Activated T-cell treated with anti-CD3 and anti-CD28 coated beads for 24 hours (primary cell): ENCODE results near the gene ZFP64.
"Not testable (repeated sequence)": the region's sequence is repeated elsewhere in the genome, so short reads cannot be mapped to it uniquely, and the experiment has no call there.

ENCODE experiments used
- DNase-seq: peaks from one replicate; pipeline ENCODE4 v3.0.0-alpha.2; 2020; ENCODE audit warnings: low read depth

The ZFP64 gene

GRCh38 chr20:52201395-52201794 is 9.8 kb upstream of the ZFP64 start:
- no peak for DNase-seq

- DNase-seq, result no peak
Measured at GRCh38 chr20:52200870-52201269, 9.3 kb upstream of the ZFP64 start.

GRCh38 chr20:52196845-52197244 is 5.3 kb upstream of the ZFP64 start:
- DNase-seq, result no peak

GRCh38 chr20:52193886-52194545 is 2.4 kb upstream of the ZFP64 start:
- DNase-seq, result no peak

GRCh38 chr20:52193133-52193532 is 1.6 kb upstream of the ZFP64 start:
- DNase-seq, result no peak

GRCh38 chr20:52192719-52193007 is 1.1 kb upstream of the ZFP64 start:
- not testable (repeated sequence) for DNase-seq

GRCh38 chr20:52191916-52192718 is 538 bp upstream of the ZFP64 start:
- no peak for DNase-seq

GRCh38 chr20:52190437-52191131 is 995 bp downstream of the ZFP64 start:
- DNase-seq, result peak; percentile 7

GRCh38 chr20:52181766-52182165 is 9.8 kb downstream of the ZFP64 start:
- DNase-seq, result no peak

GRCh38 chr20:52180180-52180840 is 11.3 kb downstream of the ZFP64 start:
- no peak for DNase-seq

- no peak for DNase-seq
Measured at GRCh38 chr20:52179331-52180179, 12.0 kb downstream of the ZFP64 start.

GRCh38 chr20:52178691-52179090 is 12.9 kb downstream of the ZFP64 start:
- no peak for DNase-seq

- DNase-seq, result no peak
Measured at GRCh38 chr20:52175840-52176239, 15.7 kb downstream of the ZFP64 start.

GRCh38 chr20:52172392-52173047 is 19.1 kb downstream of the ZFP64 start:
- no peak for DNase-seq

GRCh38 chr20:52171025-52171424 is 20.6 kb downstream of the ZFP64 start:
- DNase-seq, result no peak

GRCh38 chr20:52168116-52168515 is 23.5 kb downstream of the ZFP64 start:
- DNase-seq, result no peak

GRCh38 chr20:52167232-52167840 is 24.2 kb downstream of the ZFP64 start:
- DNase-seq, result no peak

- no peak for DNase-seq
Measured at GRCh38 chr20:52166150-52166549, 25.4 kb downstream of the ZFP64 start.

GRCh38 chr20:52160621-52161204 is 30.9 kb downstream of the ZFP64 start:
- DNase-seq, result no peak

GRCh38 chr20:52160049-52160570 is 31.5 kb downstream of the ZFP64 start:
- DNase-seq, result no peak
